NCI-H2227 treated with DMSO at 0.1 percent for 48 hours (cell line): Measurements from ENCODE around the gene PSD2.
A peak's percentile ranks its signal among the peaks of the same experiment; 100 is the strongest.

Source experiments
- DNase-seq: peaks from one replicate; lab custom pipeline; 2025; lab: John Stamatoyannopoulos, UW

Gene PSD2

GRCh38 chr5:139855946-139856540, 60.4 kb downstream of the PSD2 start:
- no peak for DNase-seq

- DNase-seq = no peak
Measured at GRCh38 chr5:139856714-139857113, 61.1 kb downstream of the PSD2 start.

DNA sequence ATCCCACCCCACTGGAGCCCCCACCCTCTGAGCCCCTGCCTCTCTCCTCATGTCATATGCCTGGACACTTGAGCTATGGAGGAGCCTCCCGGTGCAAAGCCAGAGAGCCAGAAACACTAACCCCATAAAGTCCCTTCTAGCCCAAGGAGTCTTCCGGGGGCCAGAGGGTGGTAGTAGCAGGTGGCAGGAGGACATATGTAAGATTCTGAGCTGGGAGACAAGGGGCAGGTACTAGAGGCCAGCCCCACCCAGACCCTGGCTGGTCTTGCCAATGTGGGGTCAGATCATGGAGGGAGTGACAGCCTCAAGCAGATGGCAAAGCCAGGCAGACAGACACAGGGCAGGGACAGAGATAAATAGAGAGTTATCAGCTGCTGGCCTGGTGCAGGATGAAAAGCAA, 63.4 kb downstream of the PSD2 start:
- no peak for DNase-seq

- DNase-seq = no peak
Measured at GRCh38 chr5:139861021-139861888, 65.6 kb downstream of the PSD2 start.

DNA sequence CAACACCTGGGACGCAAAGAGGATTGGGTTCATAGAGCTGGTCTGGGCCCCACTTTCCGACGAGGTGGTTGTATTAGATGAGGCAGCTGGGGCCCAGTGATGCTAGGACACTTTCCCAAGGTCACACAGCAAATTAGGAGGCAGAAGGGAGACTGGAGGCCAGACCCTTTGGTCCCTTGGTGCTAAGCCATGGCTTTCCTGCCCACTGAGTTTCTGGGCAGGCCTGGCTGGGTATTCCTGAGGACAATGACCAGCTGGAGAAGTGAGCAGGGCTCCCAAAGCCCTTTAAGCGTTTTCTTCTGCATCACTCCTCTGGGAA, 66.2 kb downstream of the PSD2 start:
- no peak for DNase-seq

DNA sequence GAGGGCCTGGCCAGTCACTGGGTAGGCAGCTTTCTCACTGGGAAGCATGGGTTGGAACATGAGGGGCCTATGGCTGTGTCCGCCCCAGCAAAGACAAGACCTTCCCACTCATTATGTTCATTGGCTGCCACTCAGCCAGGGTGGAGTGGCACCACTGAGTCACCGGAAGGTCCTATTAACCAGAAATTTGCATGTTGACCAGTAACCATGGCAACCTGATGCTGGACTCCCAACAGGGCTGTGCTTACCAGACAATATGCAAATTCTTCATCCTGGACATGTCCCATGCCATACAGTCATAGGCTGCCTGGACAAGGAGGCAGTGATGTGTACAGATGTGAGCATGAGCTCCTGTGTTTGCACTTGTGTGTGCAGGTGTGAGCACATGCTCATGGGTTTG, 66.7 kb downstream of the PSD2 start:
- DNase-seq = no peak

DNA sequence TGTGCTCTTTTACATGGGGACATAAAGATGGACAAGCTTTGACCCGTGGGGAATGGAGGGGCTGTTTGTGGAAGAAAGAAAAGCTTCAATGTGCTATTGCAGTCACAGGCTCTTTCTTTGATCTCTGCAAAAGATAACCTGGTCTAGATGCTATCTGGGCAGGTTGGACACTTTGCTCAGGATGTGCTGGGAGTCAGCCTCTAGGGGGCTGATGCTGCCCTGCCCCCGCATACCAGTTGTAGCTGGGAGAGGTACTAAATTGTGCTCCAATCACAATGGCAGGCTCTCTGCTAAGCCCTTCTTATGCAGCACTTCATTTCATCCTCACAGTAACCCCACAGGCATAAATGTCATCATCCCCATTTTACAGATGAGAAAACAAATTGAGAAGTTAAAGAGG, 67.2 kb downstream of the PSD2 start:
- DNase-seq = no peak

GRCh38 chr5:139863361-139863760, 67.8 kb downstream of the PSD2 start:
- DNase-seq = no peak

GRCh38 chr5:139863855-139864558, 68.4 kb downstream of the PSD2 start:
- peak; percentile 3 for DNase-seq

GRCh38 chr5:139864716-139865483, 69.3 kb downstream of the PSD2 start:
- DNase-seq = no peak

GRCh38 chr5:139867109-139867508, 71.5 kb downstream of the PSD2 start:
- DNase-seq = no peak

DNA sequence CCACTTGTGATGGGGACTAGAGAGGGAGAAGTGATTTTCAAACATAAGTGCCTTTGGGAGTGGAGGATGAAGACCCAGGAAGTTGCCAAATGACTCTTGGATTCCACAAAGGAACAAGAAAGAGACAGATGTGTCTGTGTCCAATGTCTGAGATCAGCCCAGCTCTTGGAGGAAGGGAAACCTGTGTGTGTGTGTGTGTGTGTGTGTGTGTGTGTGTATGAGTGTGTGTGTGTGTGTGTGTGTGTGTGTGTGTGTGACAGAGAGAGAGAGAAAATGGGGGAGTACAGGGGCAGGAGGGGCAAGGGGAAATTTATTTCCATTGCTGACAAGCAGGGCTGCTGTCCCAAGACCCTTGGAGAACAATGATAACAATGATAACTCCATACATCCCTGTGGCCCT, 72.0 kb downstream of the PSD2 start:
- DNase-seq = no peak

- DNase-seq = no peak
Measured at GRCh38 chr5:139869042-139869790, 73.6 kb downstream of the PSD2 start.

DNA sequence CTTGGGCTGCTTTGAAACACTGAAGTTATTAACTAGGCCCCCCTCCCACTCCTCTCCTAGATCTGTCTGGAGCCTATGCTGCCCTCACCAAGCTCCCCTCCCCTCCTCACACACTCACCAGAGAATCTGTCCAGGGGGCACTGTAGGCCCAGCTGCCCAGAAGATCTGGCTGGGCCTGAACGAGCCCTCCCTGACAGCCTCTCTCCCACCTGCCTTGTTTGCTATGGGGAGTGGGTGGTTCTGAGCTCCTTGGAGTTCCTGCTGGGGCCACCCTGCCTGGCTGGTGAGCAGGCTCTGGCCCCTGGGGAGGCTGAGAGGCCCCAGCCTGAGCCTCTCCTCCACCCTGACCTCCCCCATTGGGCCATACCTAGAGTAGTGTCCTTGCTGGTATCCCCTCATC, 75.1 kb downstream of the PSD2 start:
- no peak for DNase-seq

GRCh38 chr5:139871614-139872013, 76.0 kb downstream of the PSD2 start:
- DNase-seq = no peak

DNA sequence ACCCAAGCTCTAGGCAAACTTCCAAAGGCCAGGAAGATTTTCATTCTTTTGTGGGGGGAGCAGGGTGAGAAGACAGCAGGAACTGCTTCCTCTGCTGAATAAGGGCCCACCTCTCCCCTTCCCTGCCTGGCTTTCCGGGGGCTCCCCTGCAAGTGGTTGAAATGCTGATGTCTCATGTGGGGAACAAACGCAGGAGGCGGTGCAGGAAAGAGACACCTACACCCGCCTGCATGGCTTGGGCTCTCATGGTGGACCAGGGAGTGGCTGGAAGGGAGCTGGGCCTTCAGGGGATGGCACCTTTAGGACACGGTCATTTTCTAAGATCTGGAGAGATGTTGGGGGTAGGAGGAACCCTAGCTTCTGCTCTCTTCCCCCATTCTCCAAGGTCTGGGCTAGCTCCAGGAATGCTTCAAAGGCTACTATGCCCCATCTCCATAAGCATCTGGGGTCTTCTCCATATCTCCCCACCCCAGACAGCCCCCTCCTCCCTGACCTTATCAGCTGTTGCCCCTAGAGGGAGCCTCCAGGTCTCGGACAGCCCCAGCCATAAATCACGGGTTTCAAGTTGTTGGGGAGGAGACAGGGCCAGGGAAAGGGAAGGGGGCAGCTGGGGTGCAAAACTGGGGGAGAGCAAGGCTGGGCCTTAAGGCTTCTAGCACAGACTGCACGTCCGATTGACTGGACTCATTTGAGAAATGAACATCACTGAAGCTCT, 76.6 kb downstream of the PSD2 start:
- no peak for DNase-seq

DNA sequence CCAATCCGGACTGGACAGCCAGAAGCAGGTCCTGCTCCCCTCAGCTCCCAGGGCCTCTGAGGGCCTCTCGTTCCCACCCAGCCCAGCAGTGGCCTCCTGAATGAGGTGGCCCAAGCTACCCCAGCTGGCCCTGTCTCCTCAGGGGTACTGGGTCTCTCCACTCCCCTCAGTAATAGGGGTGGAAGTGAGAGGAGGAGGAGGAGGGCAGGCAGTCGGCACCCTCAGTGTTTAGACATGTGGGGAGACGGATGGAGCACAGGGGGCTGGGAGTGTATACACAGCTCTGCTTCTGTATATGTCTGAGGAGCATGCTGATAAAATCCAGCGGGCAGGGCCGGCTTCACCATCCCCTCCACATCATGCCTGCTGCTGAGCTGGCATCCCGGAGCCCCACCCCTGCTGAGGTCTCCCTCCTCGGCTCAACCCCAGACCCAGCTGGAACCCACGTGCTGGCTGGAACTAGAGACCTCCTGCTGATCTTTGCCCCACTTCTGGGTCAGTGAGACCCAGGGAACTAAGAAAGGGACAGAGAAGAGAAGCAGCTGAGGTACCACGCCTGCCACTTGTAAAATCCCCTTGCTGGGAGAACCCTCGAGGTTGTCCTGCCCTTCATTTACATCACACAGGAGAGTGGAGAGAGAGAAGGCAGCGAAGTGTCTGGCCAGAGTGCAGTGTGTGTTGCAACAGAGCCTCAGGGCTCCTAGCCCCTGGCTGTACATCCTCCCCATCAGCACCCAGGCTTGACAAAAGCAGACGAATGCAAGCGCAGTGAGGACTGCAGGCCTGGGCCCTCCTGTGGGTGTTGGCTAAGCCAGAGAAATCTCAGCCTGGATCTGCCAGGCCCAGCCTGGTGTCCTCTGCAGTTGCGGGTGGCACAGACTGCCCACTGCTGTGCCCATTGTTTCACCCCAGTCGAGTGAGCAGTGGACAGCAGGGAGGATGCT, 77.5 kb downstream of the PSD2 start:
- no peak for DNase-seq

DNA sequence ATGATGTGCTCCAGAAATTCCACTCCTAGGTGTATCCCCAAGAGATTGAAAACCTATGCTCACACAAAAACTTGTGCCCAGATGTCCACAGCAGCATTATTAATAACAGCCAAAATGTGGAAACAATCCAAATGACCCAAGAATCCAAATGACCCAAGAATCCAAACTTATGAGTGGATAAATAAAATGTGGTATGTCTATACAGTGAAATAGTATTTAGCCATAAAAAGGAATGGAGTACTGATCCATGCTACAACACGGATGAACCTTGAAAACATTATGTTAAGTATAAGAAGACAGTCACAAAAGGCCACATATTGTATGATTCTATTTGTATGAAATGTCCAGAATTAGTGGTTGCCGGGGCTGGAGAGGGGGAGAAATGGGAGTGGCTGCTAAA, 80.3 kb downstream of the PSD2 start:
- no peak for DNase-seq

DNA sequence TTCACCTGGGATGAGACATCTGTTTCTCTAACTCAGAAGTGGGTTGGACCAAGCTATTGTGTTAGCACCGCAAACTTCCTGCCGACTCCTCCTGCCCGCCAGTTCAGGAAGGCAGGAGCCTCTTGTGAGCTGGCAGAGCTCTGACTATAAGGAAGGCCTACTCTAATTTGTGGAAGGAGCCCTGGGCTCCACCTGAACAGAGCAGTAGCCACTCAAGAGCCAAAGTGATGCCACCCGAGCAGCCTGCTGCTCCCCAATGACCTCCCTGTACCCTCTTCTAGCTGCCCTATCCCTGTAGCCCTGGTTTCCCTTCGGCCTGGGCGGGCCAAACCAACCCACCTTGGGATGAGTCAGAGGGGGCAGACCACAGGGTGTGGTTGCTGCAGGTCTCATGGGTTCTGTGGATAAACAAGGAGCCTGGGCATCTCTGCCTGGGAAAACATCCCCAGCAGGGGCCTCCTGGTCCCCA, 81.6 kb downstream of the PSD2 start:
- DNase-seq = no peak

GRCh38 chr5:139878093-139878492, 82.5 kb downstream of the PSD2 start:
- no peak for DNase-seq
